ENCODE measurements around the gene DDX3Y.

The DDX3Y gene

GRCh38 chrY:12904618-12905516, at the start of gene DDX3Y:
TSS of gene DDX3Y (plus strand) at chrY:12904868. CDS start at chrY:12904937, 69 bp downstream.
- DNase-seq (ENCODE audit: low spot score): peak; percentile 88

GRCh38 chrY:12855791-12856275, 48.8 kb upstream of the DDX3Y start:
- DNase-seq (ENCODE audit: low spot score): no peak

- no peak for DNase-seq (ENCODE audit: low spot score)
Observed at GRCh38 chrY:12867960-12868359, 36.7 kb upstream of the DDX3Y start.

- no peak for DNase-seq (ENCODE audit: low spot score)
Observed at GRCh38 chrY:12896973-12897372, 7.7 kb upstream of the DDX3Y start.

GRCh38 chrY:12898604-12899003, 6.1 kb upstream of the DDX3Y start:
- DNase-seq (ENCODE audit: low spot score): no peak

GRCh38 chrY:12905517-12905872, 827 bp downstream of the DDX3Y start:
- DNase-seq (ENCODE audit: low spot score): peak; percentile 58

GRCh38 chrY:12905895-12906294, 1.2 kb downstream of the DDX3Y start:
- DNase-seq (ENCODE audit: low spot score): no peak

GRCh38 chrY:12913541-12913940, 8.9 kb downstream of the DDX3Y start:
- no peak for DNase-seq (ENCODE audit: low spot score)

- DNase-seq (ENCODE audit: low spot score): no peak
Observed at GRCh38 chrY:12928043-12928442, 23.4 kb downstream of the DDX3Y start.

GRCh38 chrY:12941725-12942687, 37.3 kb downstream of the DDX3Y start:
- no peak for DNase-seq (ENCODE audit: low spot score)
